K562 (cell line): ENCODE measurements around the gene CTCF. TPM values are rescaled to one million over a fixed set of nuclear protein-coding genes. Genes with fewer than 3 reads are reported as not detected.

Experiments
- BMI1 ChIP-seq: fragments of 150-350 bp; IDR thresholded peaks from 2 replicates; pipeline ENCODE4 v1.6.1; 2014; ENCODE audit warnings: low read length
- CREM ChIP-seq: IDR thresholded peaks from 2 replicates; pipeline ENCODE4 v1.6.1; 2014; ENCODE audit warnings: antibody characterized with exemption, low read depth
- CXXC5 ChIP-seq: fragments of 250-450 bp; sonication (Bioruptor Pico); IDR thresholded peaks from 2 replicates; pipeline ENCODE4 v1.8.0; 2022; ENCODE audit warnings: inconsistent platforms, mild to moderate bottlenecking, moderate library complexity
- EHMT2 ChIP-seq: fragments of 450-650 bp; IDR thresholded peaks from 2 replicates; pipeline ENCODE4 v1.6.1; 2018; ENCODE audit warnings: antibody characterized with exemption
- ETS2 ChIP-seq: IDR thresholded peaks from 2 replicates; pipeline ENCODE4 v1.6.1; 2016; ENCODE audit warnings: borderline replicate concordance, missing genetic modification characterization, mild to moderate bottlenecking, moderate library complexity, missing compliant biosample characterization; ENCODE audit not compliant: poor library complexity, severe bottlenecking
- EWSR1 ChIP-seq: fragments of 450-650 bp; IDR thresholded peaks from 2 replicates; pipeline ENCODE4 v1.6.1; 2018; ENCODE audit warnings: borderline replicate concordance, mild to moderate bottlenecking, low read depth, moderate library complexity; ENCODE audit not compliant: partially characterized antibody
- FOXK1 ChIP-seq: sonication (generic); formaldehyde crosslinking; IDR thresholded peaks from 2 replicates; pipeline ENCODE4 v1.8.0; 2022; ENCODE audit warnings: missing genetic modification reagents, mild to moderate bottlenecking, borderline replicate concordance
- GABPB1 ChIP-seq: sonication (generic); formaldehyde crosslinking; IDR thresholded peaks from 2 replicates; pipeline ENCODE4 v1.8.0; 2022; ENCODE audit warnings: mild to moderate bottlenecking, missing genetic modification reagents
- HEY1 ChIP-seq: fragments of 250-450 bp; sonication (Bioruptor Pico); IDR thresholded peaks from 2 replicates; pipeline ENCODE4 v1.5.0; 2020; ENCODE audit warnings: mild to moderate bottlenecking, moderate library complexity, borderline replicate concordance
- IRF2 ChIP-seq: sonication (generic); formaldehyde crosslinking; IDR thresholded peaks from 2 replicates; pipeline ENCODE4 v1.8.1; 2022; ENCODE audit warnings: mild to moderate bottlenecking, missing genetic modification reagents
- JUNB ChIP-seq: fragments of 450-650 bp; formaldehyde crosslinking; conservative IDR thresholded peaks from 2 replicates; pipeline ENCODE4 v1.4.0; 2020; ENCODE audit warnings: mild to moderate bottlenecking
- OTX1 ChIP-seq: fragments of 450-650 bp; formaldehyde crosslinking; IDR thresholded peaks from 2 replicates; pipeline ENCODE4 v1.4.0; 2022; ENCODE audit warnings: mild to moderate bottlenecking
- PYGO2 ChIP-seq: fragments of 450-650 bp; IDR thresholded peaks from 2 replicates; pipeline ENCODE4 v1.6.1; 2016; ENCODE audit warnings: mild to moderate bottlenecking, missing genetic modification characterization, moderate library complexity, missing compliant biosample characterization
- RBM22 ChIP-seq: fragments of 200-400 bp; formaldehyde crosslinking; IDR thresholded peaks from 2 replicates; pipeline ENCODE4 v1.6.1; 2018; ENCODE audit warnings: low read length, low read depth; ENCODE audit not compliant: poor library complexity, severe bottlenecking
- RNF2 ChIP-seq: sonication (generic); IDR thresholded peaks from 2 replicates; pipeline ENCODE4 v1.6.1; 2016
- SETDB1 ChIP-seq: IDR thresholded peaks from one replicate; pipeline ENCODE4 v1.6.1; 2012; ENCODE audit warnings: low read length, control low read depth, inconsistent platforms
- SMAD2 ChIP-seq: fragments of 150-350 bp; IDR thresholded peaks from 2 replicates; pipeline ENCODE4 v1.6.1; 2014; ENCODE audit warnings: low read depth, mild to moderate bottlenecking, low read length
- TFAM ChIP-seq: fragments of 250-450 bp; sonication (Bioruptor Pico); conservative IDR thresholded peaks from 2 replicates; pipeline ENCODE4 v1.5.0; 2021; ENCODE audit warnings: mild to moderate bottlenecking, moderate library complexity
- ZBTB7A ChIP-seq: IDR thresholded peaks from 2 replicates; pipeline ENCODE4 v1.6.1; 2011; ENCODE audit warnings: low read depth, mild to moderate bottlenecking, low read length, moderate library complexity, borderline replicate concordance; ENCODE audit not compliant: control insufficient read depth
- ZNF766 ChIP-seq: fragments of 200-800 bp; sonication (Bioruptor generic); conservative IDR thresholded peaks from 2 replicates; pipeline ENCODE4 v1.6.1; 2016; ENCODE audit warnings: missing genetic modification characterization, missing compliant biosample characterization
- polyA plus RNA-seq, 8 experiments: library from polyadenylated mRNA; depleted of rRNA in 4 of 8; stranded (reverse) in 5 of 8; unstranded in 3 of 8; fragments of >200 nt; fragmentation: Nextera tagmentation in 2 of 8; fragmentation: Illumina TruSeq in 1 of 8; extraction: Ambion mirVana in 2 of 8; extraction: Trizol in 1 of 8; gene quantifications; 2 replicates each; pipeline versions ENCODE4 v1.2.1 to v1.2.3, GENCODE V29; 2011 to 2014; ENCODE audit warnings: inconsistent platforms in 1 of 8, missing spikeins in 1 of 8
- total RNA-seq, 7 experiments: library from RNA; depleted of rRNA in 6 of 7; stranded (reverse); fragments of >200 nt in 6 of 7; fragmentation: Illumina TruSeq in 2 of 7; extraction: Trizol in 2 of 7; gene quantifications; 2 replicates each; pipeline versions ENCODE4 v1.2.1 to v1.2.3, GENCODE V29; 2011 to 2021; ENCODE audit warnings: low replicate concordance in 1 of 7
- TF ChIP-seq, protein P1 (sequence below): fragments of 450-650 bp; IDR thresholded peaks from 2 replicates; pipeline ENCODE4 v1.6.1; 2017; ENCODE audit warnings: mild to moderate bottlenecking, moderate library complexity
- TF ChIP-seq, protein P2 (sequence below): sonication (generic); formaldehyde crosslinking; IDR thresholded peaks from 2 replicates; pipeline ENCODE4 v1.9.0; 2022; ENCODE audit warnings: mild to moderate bottlenecking, missing genetic modification reagents
- TF ChIP-seq, protein P3 (sequence below): sonication (generic); formaldehyde crosslinking; IDR thresholded peaks from 2 replicates; pipeline ENCODE4 v1.8.1; 2023; ENCODE audit warnings: mild to moderate bottlenecking, missing genetic modification reagents

CTCF gene
- total and polyA plus RNA-seq, 9 of the 15 experiments (the other 6 are each of a cell fraction or from before 2014, with no cell fraction given), result 7.8 to 49.2 (median 33.9) TPM

DNA sequence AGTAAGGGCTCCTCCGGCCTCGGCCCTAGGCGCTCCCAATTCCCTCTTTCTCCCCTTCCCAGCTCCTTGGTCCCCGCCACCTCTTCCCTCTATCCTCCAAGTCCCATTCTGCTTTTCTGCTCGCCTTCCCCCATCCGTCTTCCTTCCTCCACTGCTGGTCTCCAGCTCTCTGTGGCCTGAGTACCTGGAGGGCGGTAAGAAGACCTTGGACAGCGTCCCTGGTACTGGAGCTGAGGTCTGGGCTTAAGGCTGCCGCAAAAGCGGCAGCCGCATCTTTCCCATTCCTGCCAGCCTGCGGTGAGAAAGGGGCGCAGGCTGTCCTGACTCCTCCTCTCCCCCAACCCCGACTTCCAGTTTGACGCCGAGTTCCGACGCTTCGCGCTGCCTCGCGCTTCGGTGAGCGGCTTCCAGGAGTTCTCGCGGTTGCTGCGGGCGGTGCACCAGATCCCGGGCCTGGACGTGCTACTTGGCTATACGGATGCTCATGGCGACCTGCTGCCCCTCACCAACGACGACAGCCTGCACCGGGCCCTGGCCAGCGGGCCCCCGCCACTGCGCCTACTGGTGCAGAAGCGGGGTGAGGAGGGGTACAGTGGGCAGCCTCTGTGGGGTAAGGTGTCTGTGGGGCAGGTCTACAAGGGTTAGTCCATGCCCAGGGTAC lies 98.9 kb downstream of the CTCF start (continued):
- TF ChIP-seq, protein P1, sequence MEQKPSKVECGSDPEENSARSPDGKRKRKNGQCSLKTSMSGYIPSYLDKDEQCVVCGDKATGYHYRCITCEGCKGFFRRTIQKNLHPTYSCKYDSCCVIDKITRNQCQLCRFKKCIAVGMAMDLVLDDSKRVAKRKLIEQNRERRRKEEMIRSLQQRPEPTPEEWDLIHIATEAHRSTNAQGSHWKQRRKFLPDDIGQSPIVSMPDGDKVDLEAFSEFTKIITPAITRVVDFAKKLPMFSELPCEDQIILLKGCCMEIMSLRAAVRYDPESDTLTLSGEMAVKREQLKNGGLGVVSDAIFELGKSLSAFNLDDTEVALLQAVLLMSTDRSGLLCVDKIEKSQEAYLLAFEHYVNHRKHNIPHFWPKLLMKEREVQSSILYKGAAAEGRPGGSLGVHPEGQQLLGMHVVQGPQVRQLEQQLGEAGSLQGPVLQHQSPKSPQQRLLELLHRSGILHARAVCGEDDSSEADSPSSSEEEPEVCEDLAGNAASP, result no peak
- no peak for TF ChIP-seq HEY1 (CRISPR knock-in tag)
- no peak for TF ChIP-seq OTX1 (CRISPR knock-in tag)
- TF ChIP-seq CREM, result no peak
- no peak for TF ChIP-seq ZNF766 (CRISPR knock-in tag)
- TF ChIP-seq TFAM (CRISPR knock-in tag), result no peak
- TF ChIP-seq EHMT2, result peak; percentile 81
- TF ChIP-seq FOXK1 (CRISPR knock-in tag), result 0 out of 2 replicates have a peak, but pooled peaks have one; percentile 41
- peak; percentile 8; the same call in 1 of the 2 replicates for TF ChIP-seq ZBTB7A
- TF ChIP-seq PYGO2 (tag), result no peak
- TF ChIP-seq ETS2 (tag), result no peak
- TF ChIP-seq EWSR1, result no peak
- TF ChIP-seq, protein P2, sequence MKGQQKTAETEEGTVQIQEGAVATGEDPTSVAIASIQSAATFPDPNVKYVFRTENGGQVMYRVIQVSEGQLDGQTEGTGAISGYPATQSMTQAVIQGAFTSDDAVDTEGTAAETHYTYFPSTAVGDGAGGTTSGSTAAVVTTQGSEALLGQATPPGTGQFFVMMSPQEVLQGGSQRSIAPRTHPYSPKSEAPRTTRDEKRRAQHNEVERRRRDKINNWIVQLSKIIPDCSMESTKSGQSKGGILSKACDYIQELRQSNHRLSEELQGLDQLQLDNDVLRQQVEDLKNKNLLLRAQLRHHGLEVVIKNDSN, result peak; percentile 20; the same call in 1 of the 2 replicates
- TF ChIP-seq IRF2 (CRISPR knock-in tag), result no peak
- TF ChIP-seq SMAD2, result no peak
- no peak for TF ChIP-seq GABPB1 (CRISPR knock-in tag)
- no peak for TF ChIP-seq RNF2
- no peak for TF ChIP-seq SETDB1
- no peak for TF ChIP-seq CXXC5 (CRISPR knock-in tag)
- TF ChIP-seq JUNB (CRISPR knock-in tag), result no peak
- TF ChIP-seq, protein P3, sequence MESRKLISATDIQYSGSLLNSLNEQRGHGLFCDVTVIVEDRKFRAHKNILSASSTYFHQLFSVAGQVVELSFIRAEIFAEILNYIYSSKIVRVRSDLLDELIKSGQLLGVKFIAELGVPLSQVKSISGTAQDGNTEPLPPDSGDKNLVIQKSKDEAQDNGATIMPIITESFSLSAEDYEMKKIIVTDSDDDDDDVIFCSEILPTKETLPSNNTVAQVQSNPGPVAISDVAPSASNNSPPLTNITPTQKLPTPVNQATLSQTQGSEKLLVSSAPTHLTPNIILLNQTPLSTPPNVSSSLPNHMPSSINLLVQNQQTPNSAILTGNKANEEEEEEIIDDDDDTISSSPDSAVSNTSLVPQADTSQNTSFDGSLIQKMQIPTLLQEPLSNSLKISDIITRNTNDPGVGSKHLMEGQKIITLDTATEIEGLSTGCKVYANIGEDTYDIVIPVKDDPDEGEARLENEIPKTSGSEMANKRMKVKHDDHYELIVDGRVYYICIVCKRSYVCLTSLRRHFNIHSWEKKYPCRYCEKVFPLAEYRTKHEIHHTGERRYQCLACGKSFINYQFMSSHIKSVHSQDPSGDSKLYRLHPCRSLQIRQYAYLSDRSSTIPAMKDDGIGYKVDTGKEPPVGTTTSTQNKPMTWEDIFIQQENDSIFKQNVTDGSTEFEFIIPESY (CRISPR knock-in tag), result peak; percentile 92
- no peak for TF ChIP-seq RBM22
- TF ChIP-seq BMI1, result no peak
